ENCODE measurements around the gene MAPK7.

DNA sequence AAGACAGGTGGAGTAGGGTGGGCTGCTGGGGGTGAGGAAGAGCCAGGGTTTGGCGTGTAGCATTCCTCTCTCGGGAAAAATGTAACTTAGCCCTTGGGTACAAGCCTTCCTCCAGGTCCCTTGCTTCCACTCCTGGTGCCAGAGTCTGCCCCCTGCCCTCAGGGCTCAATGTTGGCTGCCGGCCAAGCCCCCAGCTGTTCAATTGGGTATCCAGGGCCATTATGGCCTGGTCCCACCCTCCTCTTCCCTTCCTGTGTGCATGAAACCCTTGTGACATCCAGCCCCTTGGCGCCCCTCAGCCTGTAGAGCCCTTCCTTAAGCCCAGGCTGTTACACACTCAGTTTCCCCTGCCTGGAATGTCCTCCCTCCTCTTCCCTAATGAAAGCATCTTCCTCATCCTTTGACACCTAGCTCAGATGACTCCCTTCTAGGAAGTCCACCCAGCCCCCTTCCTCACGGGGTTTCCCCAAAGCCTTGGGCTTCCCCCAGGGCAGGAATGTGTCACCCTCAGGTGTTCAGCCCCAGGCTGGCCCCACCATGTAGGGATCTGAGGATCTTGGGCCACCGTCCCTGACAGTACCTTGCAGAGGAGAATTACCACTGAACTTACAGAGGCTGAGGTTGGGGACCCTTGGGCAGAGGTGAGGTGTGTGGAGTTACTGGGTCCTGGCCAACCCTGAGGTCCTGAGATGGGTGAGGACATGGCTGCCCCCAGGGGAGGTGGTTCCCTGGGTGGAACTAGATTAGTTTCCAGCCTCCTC, 45.7 kb upstream of the MAPK7 start:
- TF ChIP-seq EZH2 (IDR thresholded peaks at IDR 0.05; ENCODE audit: insufficient read depth, poor library complexity, severe bottlenecking): no peak
- TF ChIP-seq EZH2phosphoT487 (IDR thresholded peaks at IDR 0.05; ENCODE audit: insufficient read depth, low read depth): no peak

All from GM23248 (cell line).